ENCODE measurements around the gene IFT74. TPM values are rescaled to one million over a fixed set of nuclear protein-coding genes. Genes with fewer than 3 reads are reported as not detected.

Gene IFT74
- total RNA-seq, 4 donors from 2014 or later: 17.0 to 24.0 (median 22.2) TPM

DNA sequence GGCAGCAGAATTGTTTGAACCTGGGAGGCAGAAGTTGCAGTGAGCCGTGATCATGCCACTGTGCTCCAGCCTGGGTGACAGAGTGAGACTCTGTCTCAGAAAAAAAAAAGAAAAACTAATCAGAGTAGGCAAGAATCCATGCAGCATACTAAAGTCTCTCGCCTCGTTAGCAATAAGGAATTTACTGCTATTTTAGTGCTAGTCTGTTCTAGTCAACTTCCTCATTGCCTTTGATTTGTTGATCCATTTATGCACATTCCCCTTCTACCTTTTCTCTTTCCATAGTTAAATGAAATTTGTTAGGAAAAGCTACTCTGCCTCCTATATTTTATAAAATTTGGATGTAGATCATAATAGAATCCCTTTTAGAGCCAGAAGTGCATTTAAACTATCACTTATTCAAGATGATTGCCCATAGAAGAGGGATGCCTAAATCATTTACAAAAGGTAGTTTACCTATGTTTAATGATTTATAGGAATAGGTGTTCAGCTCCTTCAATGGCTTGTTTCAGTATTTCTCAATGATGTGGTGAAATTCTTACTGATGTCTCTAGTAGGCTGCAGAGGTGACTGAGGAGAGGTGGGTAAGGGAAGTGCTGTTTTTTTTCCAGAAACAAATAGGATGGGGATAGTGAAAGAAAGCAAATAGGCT lies 47.3 kb downstream of the IFT74 start:
- TF ChIP-seq, protein P1, sequence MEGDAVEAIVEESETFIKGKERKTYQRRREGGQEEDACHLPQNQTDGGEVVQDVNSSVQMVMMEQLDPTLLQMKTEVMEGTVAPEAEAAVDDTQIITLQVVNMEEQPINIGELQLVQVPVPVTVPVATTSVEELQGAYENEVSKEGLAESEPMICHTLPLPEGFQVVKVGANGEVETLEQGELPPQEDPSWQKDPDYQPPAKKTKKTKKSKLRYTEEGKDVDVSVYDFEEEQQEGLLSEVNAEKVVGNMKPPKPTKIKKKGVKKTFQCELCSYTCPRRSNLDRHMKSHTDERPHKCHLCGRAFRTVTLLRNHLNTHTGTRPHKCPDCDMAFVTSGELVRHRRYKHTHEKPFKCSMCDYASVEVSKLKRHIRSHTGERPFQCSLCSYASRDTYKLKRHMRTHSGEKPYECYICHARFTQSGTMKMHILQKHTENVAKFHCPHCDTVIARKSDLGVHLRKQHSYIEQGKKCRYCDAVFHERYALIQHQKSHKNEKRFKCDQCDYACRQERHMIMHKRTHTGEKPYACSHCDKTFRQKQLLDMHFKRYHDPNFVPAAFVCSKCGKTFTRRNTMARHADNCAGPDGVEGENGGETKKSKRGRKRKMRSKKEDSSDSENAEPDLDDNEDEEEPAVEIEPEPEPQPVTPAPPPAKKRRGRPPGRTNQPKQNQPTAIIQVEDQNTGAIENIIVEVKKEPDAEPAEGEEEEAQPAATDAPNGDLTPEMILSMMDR (IDR thresholded peaks at IDR 0.05): no peak
- TF ChIP-seq POLR2A (IDR thresholded peaks at IDR 0.05) (no peak), EP300 (IDR thresholded peaks at IDR 0.05) (no peak)
- no peak for DNase-seq (ENCODE audit: low spot score in 2 of 2)
- no peaks in the 10 kb centered on the region for H3K9me3 ChIP-seq
- no peak overlapping the region for H3K27ac ChIP-seq
- H3K27me3 ChIP-seq: no peaks in the 10 kb centered on the region
- peak overlapping the region in 1 of 4 donors; percentile 0 for H3K4me3 ChIP-seq
- peaks cover 0 to 15% (median 0%) of the 10 kb centered on the region in 3 donors for H3K36me3 ChIP-seq
- 87 to 90% methylated on average over 3 of the region's 3 CpGs for WGBS, 2 donors
- no peaks in the 10 kb centered on the region for H3K4me1 ChIP-seq

DNA sequence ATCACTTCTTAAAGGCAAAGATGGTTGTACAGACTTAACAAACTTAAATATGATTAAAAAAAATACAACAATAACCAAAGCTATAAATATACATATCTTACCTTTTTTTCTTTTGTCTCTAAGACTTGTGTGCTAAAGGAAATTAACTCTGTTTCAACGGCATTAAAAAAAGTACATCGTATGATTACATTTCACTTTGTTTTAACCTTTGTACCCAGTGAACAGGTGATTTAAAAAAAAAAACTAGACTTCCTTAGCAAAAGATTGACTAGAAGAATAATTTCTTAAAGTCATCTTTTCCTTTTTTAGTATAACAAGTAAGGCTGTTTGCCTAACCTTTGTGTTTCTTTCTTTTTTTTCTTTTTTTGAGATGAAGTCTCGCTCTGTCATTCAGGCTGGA lies 49.3 kb downstream of the IFT74 start, which contains the start of gene LRRC19:
Gene LRRC19 (minus strand): TSS at position 182 of the 400 bp plus-strand sequence. CDS start 5,978 bp downstream, outside the sequence.
- WGBS, 2 donors: 91 to 92% methylated on average over 3 of the region's 3 CpGs
- TF ChIP-seq EP300 (IDR thresholded peaks at IDR 0.05) (no peak), POLR2A (IDR thresholded peaks at IDR 0.05) (no peak)
- TF ChIP-seq, protein P1 (IDR thresholded peaks at IDR 0.05): no peak
- H3K36me3 ChIP-seq: peaks cover 0 to 28% (median 0%) of the 10 kb centered on the region in 3 donors
- no peaks in the 10 kb centered on the region for H3K27me3 ChIP-seq
- no peaks in the 10 kb centered on the region for H3K4me1 ChIP-seq
- H3K27ac ChIP-seq: peak within 1 kb of the TSS in 1 of 4 donors; percentile 42
- peak within 1 kb of the TSS in 1 of 4 donors; percentile 14 for H3K4me3 ChIP-seq
- H3K9me3 ChIP-seq: no peaks in the 10 kb centered on the region
- no peak for DNase-seq (ENCODE audit: low spot score in 2 of 2)

DNA sequence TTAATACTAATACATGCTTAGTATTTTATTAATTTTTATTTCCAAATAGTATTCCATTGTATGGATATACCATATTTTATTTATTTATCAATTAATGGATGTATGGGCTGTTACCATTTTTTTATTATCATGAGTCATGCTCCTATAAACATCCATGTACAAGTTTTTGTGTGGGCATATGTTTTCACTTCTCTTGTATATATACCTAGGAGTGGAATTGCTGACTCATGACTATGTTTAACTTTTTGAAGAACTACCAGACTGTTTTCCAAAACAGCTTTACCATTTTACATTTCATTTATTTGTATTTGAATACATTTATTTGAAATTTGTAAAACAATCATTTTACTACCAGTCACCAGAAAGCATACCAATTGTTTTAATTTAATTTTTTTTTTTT lies 63.4 kb downstream of the IFT74 start:
- no peak for TF ChIP-seq POLR2A (IDR thresholded peaks at IDR 0.05)
- TF ChIP-seq, protein P1 (IDR thresholded peaks at IDR 0.05): no peak
- H3K36me3 ChIP-seq: peaks cover 0 to 89% (median 5%) of the 10 kb centered on the region in 3 donors

DNA sequence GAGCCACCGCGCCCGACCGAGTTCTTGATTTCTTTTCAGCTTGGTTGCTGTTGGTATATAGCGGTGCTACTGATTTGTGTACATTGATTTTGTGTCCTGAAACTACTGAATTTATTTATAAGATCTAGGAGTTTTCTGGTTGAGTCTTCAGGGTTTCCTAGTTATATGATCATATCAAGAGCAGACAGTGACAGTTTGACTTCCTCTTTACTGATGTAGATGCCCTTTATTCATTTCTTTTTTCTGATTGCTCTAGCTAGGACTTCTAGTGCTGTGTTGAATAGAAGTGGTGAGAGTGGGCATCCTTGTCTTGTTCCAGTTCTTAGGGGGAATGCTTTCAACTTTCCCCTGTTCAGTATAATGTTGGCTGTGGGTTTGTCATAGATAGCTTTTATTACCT lies 66.7 kb downstream of the IFT74 start:
- no peak for DNase-seq (ENCODE audit: low spot score in 2 of 2)
- Histone ChIP-seq H3K36me3 (peaks cover 0 to 64% (median 0%) of the 10 kb centered on the region in 3 donors), H3K4me1 (no peaks in the 10 kb centered on the region), H3K27ac (no peak overlapping the region), H3K27me3 (no peaks in the 10 kb centered on the region), H3K9me3 (no peaks in the 10 kb centered on the region), H3K4me3 (no peak overlapping the region)
- TF ChIP-seq POLR2A (IDR thresholded peaks at IDR 0.05) (no peak), EP300 (IDR thresholded peaks at IDR 0.05) (no peak)
- TF ChIP-seq, protein P1 (IDR thresholded peaks at IDR 0.05): no peak
- 97 to 99% methylated on average over 5 of the region's 5 CpGs for WGBS, 2 donors

More for the DNA sequence above, 63.4 kb downstream of the IFT74 start:
- H3K27ac ChIP-seq: no peak overlapping the region
- no peaks in the 10 kb centered on the region for H3K9me3 ChIP-seq
- no peak for DNase-seq (ENCODE audit: low spot score in 2 of 2)
- H3K4me1 ChIP-seq: no peaks in the 10 kb centered on the region
- no peaks in the 10 kb centered on the region for H3K27me3 ChIP-seq
- H3K4me3 ChIP-seq: no peak overlapping the region

DNA sequence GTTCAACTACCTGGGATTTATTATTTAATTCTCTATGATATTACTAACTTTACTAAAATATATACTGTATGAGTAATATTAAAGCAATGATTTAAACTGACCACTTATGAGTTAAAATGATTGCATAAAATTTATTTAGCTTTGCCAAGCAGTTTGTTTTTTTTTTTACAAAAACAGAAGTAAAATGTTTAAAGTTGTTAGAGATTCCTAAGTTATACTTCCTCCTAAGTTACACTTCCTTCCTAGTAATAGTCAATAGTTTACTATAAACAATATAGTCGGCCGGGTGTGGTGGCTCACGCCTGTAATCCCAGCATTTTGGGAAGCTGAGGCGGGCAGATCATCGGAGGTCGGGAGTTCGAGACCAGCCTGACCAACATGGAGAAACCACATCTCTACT lies 73.0 kb downstream of the IFT74 start:
- WGBS, 2 donors: 85 to 89% methylated on average over 7 of the region's 7 CpGs
- H3K4me1 ChIP-seq: no peaks in the 10 kb centered on the region
- no peaks in the 10 kb centered on the region for H3K27me3 ChIP-seq
- H3K9me3 ChIP-seq: no peaks in the 10 kb centered on the region
- H3K4me3 ChIP-seq: no peak overlapping the region
- H3K36me3 ChIP-seq: peaks cover 0 to 37% (median 0%) of the 10 kb centered on the region in 3 donors
- no peak for DNase-seq (ENCODE audit: low spot score in 2 of 2)
- TF ChIP-seq POLR2A (IDR thresholded peaks at IDR 0.05): no peak
- TF ChIP-seq EP300 (IDR thresholded peaks at IDR 0.05): no peak
- TF ChIP-seq, protein P1 (IDR thresholded peaks at IDR 0.05): no peak
- H3K27ac ChIP-seq: no peak overlapping the region

Measured in tibial nerve (tissue), 4 donors.